Fibroblast of lung (primary cell): Measurements from ENCODE around the gene POLD3. TPM values are rescaled to one million over a fixed set of nuclear protein-coding genes. Genes with fewer than 3 reads are reported as not detected.

Source experiments
- DNase-seq, 2 donors: peaks; one replicate each; pipeline versions ENCODE4 v3.0.0 to v3.0.0-alpha.2; 2010; ENCODE audit warnings: low read depth in 2 of 2
- H2AFZ ChIP-seq: 2 replicates; pipeline ENCODE4 v1.5.1; 2012; ENCODE audit warnings: low read length, control low read depth, inconsistent platforms
- H3K27ac ChIP-seq: 2 replicates; pipeline ENCODE4 v1.5.1; 2011; ENCODE audit warnings: low read length, control low read depth; ENCODE audit not compliant: insufficient read depth
- H3K27me3 ChIP-seq: 2 replicates; pipeline ENCODE4 v1.5.1; 2011; ENCODE audit warnings: mild to moderate bottlenecking, low read length; ENCODE audit not compliant: control insufficient read depth, insufficient read depth
- H3K36me3 ChIP-seq: 2 replicates; pipeline ENCODE4 v1.5.1; 2011; ENCODE audit warnings: low read length; ENCODE audit not compliant: control insufficient read depth, insufficient read depth
- H3K4me1 ChIP-seq: 2 replicates; pipeline ENCODE4 v1.5.1; 2011; ENCODE audit warnings: low read length; ENCODE audit not compliant: control insufficient read depth, insufficient read depth; ENCODE audit errors: extremely low read depth
- H3K4me2 ChIP-seq: 2 replicates; pipeline ENCODE4 v1.5.1; 2011; ENCODE audit warnings: low read length, control low read depth; ENCODE audit not compliant: insufficient read depth; ENCODE audit errors: extremely low read depth
- H3K4me3 ChIP-seq, 4 experiments: fragments of 200-600 bp in 1 of 4; sonication (generic) in 1 of 4; replicated peaks in 1 of 4; 2 replicates each; pipeline ENCODE4 v1.5.1; 2011 to 2016; ENCODE audit warnings: low read length in 4 of 4, low read depth in 3 of 4, mild to moderate bottlenecking in 3 of 4, control low read depth in 2 of 4, inconsistent platforms in 1 of 4, mixed read lengths in 1 of 4; ENCODE audit not compliant: insufficient read depth in 1 of 4; ENCODE audit errors: control extremely low read depth in 1 of 4
- H3K79me2 ChIP-seq: 2 replicates; pipeline ENCODE4 v1.5.1; 2012; ENCODE audit warnings: mild to moderate bottlenecking, low read length, inconsistent platforms; ENCODE audit not compliant: control insufficient read depth, insufficient read depth
- H3K9ac ChIP-seq: 2 replicates; pipeline ENCODE4 v1.5.1; 2011; ENCODE audit warnings: mild to moderate bottlenecking, low read length, control low read depth; ENCODE audit not compliant: insufficient read depth
- H3K9me3 ChIP-seq: 2 replicates; pipeline ENCODE4 v1.5.1; 2012; ENCODE audit warnings: low read depth, low read length; ENCODE audit not compliant: control insufficient read depth, insufficient read depth
- H4K20me1 ChIP-seq: 2 replicates; pipeline ENCODE4 v1.5.1; 2011; ENCODE audit warnings: low read length; ENCODE audit not compliant: control insufficient read depth, insufficient read depth; ENCODE audit errors: extremely low read depth
- CTCF ChIP-seq, 2 donors: IDR thresholded peaks in 1 of 2; conservative IDR thresholded peaks in 1 of 2; 1 replicate in 1 of 2; 2 replicates in 1 of 2; pipeline ENCODE4 v1.5.1; 2011 to 2012; ENCODE audit warnings: low read length in 2 of 2, control low read depth in 1 of 2, inconsistent platforms in 1 of 2, low read depth in 1 of 2, mild to moderate bottlenecking in 1 of 2
- EZH2 ChIP-seq: IDR thresholded peaks from 2 replicates; pipeline ENCODE4 v1.5.1; 2012; ENCODE audit warnings: low read length, control low read depth, mild to moderate bottlenecking; ENCODE audit errors: missing control alignments
- polyA plus RNA-seq, 2 donors: library from polyadenylated mRNA; depleted of rRNA in 1 of 2; stranded (reverse) in 1 of 2; unstranded in 1 of 2; fragments of >200 nt; gene quantifications; 2 replicates each; pipeline ENCODE4 v1.2.1, GENCODE V29; 2011 to 2012; ENCODE audit warnings: missing spikeins in 1 of 2
- total RNA-seq: library from RNA; depleted of rRNA; stranded (reverse); fragments of >200 nt; gene quantifications from 2 replicates; pipeline ENCODE4 v1.2.1, GENCODE V29; 2014

POLD3 gene
- total and polyA plus RNA-seq, 2 donors (not counting 1 experiment from before 2014, with no cell fraction given), result 9.1 to 13.7 TPM

GRCh38 chr11:74680035-74680671 lies 87.8 kb downstream of the POLD3 start:
- no peaks in the 10 kb centered on the region for H3K27me3 ChIP-seq
- H2AFZ ChIP-seq, result no peak overlapping the region
- H4K20me1 ChIP-seq, result no peaks in the 10 kb centered on the region
- no peak overlapping the region for H3K9ac ChIP-seq
- no peak overlapping the region for H3K4me3 ChIP-seq
- no peaks in the 10 kb centered on the region for H3K79me2 ChIP-seq
- no peaks in the 10 kb centered on the region for H3K9me3 ChIP-seq
- TF ChIP-seq CTCF (conservative IDR thresholded peaks at IDR 0.05 in 1 of 2, IDR thresholded peaks at IDR 0.05 in 1 of 2; ENCODE audit: low read depth in 1 of 2, low read length in 2 of 2), result no peak
- no peak for TF ChIP-seq EZH2
- DNase-seq, result no peak
- H3K27ac ChIP-seq, result no peak overlapping the region
- peaks cover 5% of the 10 kb centered on the region for H3K4me1 ChIP-seq
- H3K36me3 ChIP-seq, result no peaks in the 10 kb centered on the region
- H3K4me2 ChIP-seq, result no peak overlapping the region

GRCh38 chr11:74680703-74681531 lies 88.5 kb downstream of the POLD3 start:
- H3K79me2 ChIP-seq, result no peaks in the 10 kb centered on the region
- no peak for TF ChIP-seq CTCF (conservative IDR thresholded peaks at IDR 0.05 in 1 of 2, IDR thresholded peaks at IDR 0.05 in 1 of 2; ENCODE audit: low read depth in 1 of 2, low read length in 2 of 2)
- TF ChIP-seq EZH2, result no peak
- no peaks in the 10 kb centered on the region for H4K20me1 ChIP-seq
- H3K9me3 ChIP-seq, result no peaks in the 10 kb centered on the region
- no peaks in the 10 kb centered on the region for H3K36me3 ChIP-seq
- no peak overlapping the region for H3K4me3 ChIP-seq
- H3K9ac ChIP-seq, result no peak overlapping the region
- no peak overlapping the region for H3K27ac ChIP-seq
- peaks cover 5% of the 10 kb centered on the region for H3K4me1 ChIP-seq
- no peak overlapping the region for H2AFZ ChIP-seq
- H3K4me2 ChIP-seq, result no peak overlapping the region
- H3K27me3 ChIP-seq, result no peaks in the 10 kb centered on the region
- no peak for DNase-seq
